ENCODE data around the gene GJC2. TPM values are rescaled to one million over a fixed set of nuclear protein-coding genes. Genes with fewer than 3 reads are reported as not detected.

Gene GJC2
- total RNA-seq, 2 donors from 2014 or later: 0.16 to 0.86 TPM

DNA sequence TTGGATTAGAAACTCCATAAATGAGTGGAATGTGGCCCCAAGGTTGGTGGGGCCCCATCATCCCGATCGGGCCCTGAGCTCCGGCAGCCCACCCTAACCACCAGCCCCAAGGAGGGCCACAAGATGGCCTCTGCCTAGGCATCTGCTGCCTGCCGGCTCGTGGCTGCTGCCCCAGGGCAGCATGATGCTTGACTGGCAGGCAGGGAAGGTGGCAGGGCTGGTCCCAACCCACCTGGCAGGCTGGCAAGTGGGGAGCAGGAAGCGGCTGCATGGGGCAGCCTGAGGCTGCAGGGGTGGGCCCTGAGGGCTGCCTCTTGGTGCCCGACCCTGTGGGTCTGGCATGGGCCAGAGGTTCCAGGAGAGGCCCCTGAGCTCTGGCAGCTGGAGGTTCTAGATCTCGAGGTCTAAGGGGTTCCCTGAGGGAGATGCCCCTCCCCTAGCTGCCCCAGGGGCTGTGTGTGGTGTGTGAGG, 760 bp upstream of the GJC2 start:
- DNase-seq (ENCODE audit: low spot score in 2 of 2): peak in 1 of 2 donors; percentile 53
- H3K27ac Mint-ChIP-seq: no peak overlapping the region
- no peaks in the 10 kb centered on the region for H3K36me3 Mint-ChIP-seq
- ATAC-seq: no peak
- H3K9me3 Mint-ChIP-seq: no peaks in the 10 kb centered on the region

DNA sequence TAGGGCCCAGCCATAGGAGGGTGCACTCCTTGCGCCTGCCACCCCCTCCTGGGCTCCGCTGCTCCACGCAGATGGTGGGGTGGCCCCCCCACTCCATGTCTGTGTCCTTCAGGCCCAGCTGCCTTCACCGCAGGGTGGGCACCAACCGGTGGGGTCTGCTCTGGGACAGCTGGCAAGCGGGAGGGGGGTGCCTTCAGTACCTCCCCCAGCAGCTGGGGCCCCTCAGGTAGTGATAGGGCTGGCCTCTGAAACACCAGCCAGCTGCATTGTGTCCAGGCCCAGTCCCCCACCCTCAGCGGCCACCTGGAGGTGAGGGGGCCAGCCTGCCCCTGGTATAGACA, 360 bp downstream of the GJC2 start:
- Mint-ChIP-seq H3K27ac (no peak overlapping the region), H3K36me3 (no peaks in the 10 kb centered on the region), H3K9me3 (no peaks in the 10 kb centered on the region)
- DNase-seq (ENCODE audit: low spot score in 2 of 2) (peak in 1 of 2 donors; percentile 53), ATAC-seq (no peak)

DNA sequence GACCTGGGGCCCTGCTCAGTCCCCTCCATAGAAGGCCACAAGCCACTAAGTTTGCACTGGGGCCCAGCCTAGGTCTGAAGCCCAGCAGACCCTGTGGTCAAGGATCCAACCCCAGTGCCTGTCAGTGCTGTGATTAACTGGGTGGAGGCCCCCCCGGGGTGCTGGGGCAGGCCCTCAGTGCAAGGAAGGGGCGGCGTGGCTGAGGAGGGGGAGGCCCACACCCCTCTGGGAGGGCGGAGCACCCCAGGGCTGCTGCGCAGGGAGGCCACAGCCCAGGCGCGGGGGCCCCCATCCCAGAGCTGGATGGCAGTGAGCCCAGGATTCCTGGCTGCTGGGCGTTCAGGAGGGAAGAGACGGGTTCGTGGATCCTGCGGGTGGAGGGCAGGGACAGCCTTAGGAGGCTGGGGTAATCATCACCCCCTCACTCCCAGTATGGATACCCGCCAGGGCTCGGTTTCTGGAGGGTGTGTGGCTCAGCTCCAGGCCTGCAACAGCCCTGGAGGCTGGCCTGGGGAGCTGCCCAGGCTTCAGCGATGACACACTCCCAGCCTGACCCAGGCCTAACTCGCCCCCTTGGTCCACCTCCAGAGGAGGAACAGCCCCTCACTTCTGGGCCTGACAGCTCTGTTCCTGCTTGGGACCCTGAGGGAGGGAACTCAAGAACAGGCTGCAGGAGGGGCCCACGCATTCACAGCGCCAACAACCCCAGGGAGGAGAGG, 890 bp downstream of the GJC2 start:
- ATAC-seq (peak in 1 of 2 donors; percentile 9), DNase-seq (ENCODE audit: low spot score in 2 of 2) (peak in 1 of 2 donors; percentile 52)
- H3K36me3 Mint-ChIP-seq: no peaks in the 10 kb centered on the region
- no peaks in the 10 kb centered on the region for H3K9me3 Mint-ChIP-seq
- H3K27ac Mint-ChIP-seq: no peak overlapping the region

DNA sequence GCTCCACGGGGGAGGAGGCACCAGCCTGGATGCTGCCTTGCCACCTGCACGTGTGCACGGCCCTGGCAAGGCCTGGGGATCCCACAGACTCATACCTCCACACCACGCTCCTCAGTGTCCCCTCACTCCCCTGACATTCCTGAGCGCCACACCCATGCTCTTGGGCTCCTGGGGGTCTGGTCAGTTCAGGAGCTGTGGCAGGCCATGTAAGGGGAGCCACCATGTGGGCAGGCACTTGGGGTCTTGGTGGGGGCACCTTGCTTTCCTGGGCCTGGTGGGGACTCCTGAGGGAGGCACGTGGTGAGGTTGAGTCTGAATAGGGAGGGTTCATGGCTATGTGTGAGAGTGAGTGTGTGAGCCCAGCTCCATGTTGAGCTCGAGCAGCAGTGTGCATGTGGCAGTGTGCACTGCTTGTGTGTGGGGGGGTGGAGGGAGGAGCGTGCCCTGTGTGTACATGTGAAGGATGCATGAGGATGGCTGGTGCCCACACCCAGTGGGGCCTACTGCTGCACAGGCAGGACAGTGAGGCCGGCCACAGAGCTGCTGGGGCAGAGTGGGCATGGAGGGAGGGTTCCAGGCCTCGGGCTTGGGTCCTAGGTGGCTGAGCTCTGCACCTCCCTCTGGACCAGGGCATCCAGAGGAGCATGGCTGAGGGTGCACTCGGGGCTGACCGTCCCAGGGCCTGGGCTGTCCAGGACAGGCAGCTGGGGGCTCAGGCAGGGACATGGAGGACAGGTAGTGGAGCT, 1.6 kb downstream of the GJC2 start:
- ATAC-seq: peak in 1 of 2 donors; percentile 8
- DNase-seq (ENCODE audit: low spot score in 2 of 2): no peak
- Mint-ChIP-seq H3K27ac (peak overlapping the region in 1 of 2 donors; percentile 65), H3K9me3 (no peaks in the 10 kb centered on the region), H3K36me3 (no peaks in the 10 kb centered on the region)

DNA sequence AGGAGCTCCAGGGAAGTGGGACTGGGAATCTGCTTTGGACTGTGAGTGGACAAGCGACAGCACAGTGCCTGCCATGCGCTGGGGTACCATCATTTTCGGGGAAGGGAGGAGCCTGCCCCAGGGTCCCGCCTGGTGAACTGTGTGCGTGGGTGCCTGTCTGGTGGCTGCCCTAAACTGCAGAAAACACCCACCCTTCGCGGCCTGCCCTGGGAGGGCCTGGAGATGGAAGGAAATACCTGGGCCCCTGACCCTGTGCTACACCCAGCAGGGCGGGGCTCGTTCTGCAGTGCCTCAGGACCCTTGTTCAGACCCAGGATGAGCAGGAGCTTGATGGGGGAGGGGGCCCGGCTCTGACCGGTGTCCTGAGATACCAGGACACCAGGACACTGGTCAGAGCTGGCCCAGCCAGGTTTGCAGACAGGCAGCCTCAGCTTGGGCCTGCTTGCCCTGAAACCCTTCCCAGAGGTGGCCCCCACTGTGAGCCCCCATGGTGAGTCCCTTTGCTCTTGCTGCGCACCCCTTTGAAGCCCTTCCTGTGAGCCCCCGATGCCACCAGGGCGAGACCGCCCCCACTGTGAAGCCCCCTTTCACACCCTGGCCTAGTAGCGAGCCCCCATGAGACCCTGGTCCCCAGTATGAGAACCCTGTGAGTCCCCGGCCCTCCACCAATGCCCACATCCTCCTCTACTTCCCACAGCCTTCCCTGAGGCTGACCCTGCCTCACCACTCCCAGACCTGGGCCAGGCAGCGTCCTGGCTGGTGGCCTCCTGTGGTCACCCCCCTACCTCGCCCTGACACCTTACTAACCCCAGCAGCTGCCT, 2.6 kb downstream of the GJC2 start:
- Mint-ChIP-seq H3K9me3 (no peaks in the 10 kb centered on the region), H3K27ac (no peak overlapping the region), H3K36me3 (no peaks in the 10 kb centered on the region)
- no peak for ATAC-seq
- no peak for DNase-seq (ENCODE audit: low spot score in 2 of 2)

DNA sequence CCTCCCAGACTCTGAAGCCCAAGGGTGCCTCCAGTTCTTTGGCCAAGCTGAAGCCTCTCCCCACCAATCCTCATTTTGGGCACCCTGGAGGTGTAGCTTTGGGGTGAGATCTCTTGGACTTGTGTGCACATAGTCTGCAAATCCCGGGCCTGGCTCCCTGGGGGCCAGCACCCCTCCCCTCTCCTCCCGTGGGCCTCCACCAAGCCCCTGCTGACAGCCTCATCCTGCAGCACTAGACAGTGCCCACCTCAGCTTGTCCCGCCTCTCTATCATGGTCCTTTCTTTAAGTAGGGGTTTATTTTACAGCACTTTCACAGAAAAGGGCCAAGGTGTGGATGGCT, 3.2 kb downstream of the GJC2 start:
- no peak for ATAC-seq
- Mint-ChIP-seq H3K36me3 (no peaks in the 10 kb centered on the region), H3K9me3 (no peaks in the 10 kb centered on the region), H3K27ac (peak overlapping the region in 1 of 2 donors; percentile 87)
- no peak for DNase-seq (ENCODE audit: low spot score in 2 of 2)

DNA sequence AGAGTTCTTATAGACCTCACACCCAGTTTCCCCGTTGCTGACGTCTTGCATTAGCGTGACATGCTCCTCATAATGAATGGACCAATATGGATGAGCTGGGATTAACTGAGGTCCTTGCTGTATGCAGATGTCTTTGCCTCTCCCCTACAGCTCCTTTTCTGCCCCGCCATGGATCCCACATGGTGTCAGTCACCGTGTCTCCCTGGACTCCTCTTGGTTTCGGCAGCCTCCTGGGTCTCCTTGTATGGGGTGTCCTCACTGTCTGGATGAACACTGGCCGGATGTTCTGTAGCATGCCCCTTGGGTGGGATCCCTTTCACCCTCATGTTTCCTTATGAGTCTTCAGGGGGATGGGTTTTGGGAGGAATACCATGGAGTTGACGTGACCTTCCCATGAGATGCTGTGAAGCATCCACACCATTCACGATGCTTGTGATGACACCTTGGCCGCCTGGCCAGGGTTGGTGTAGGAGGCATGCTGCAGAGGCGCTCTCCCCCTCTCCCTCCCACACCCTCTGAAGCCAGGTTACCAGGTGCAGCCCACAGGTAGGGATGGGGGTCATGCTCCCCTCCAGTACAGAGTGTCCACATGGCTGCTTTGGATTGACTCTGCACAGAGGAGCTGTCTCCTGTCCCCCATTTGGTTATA, 4.4 kb downstream of the GJC2 start:
- Mint-ChIP-seq H3K27ac (peak overlapping the region; percentile 38 to 80), H3K36me3 (no peaks in the 10 kb centered on the region), H3K9me3 (no peaks in the 10 kb centered on the region)
- no peak for DNase-seq (ENCODE audit: low spot score in 2 of 2)
- ATAC-seq: peak in 1 of 2 donors; percentile 14

DNA sequence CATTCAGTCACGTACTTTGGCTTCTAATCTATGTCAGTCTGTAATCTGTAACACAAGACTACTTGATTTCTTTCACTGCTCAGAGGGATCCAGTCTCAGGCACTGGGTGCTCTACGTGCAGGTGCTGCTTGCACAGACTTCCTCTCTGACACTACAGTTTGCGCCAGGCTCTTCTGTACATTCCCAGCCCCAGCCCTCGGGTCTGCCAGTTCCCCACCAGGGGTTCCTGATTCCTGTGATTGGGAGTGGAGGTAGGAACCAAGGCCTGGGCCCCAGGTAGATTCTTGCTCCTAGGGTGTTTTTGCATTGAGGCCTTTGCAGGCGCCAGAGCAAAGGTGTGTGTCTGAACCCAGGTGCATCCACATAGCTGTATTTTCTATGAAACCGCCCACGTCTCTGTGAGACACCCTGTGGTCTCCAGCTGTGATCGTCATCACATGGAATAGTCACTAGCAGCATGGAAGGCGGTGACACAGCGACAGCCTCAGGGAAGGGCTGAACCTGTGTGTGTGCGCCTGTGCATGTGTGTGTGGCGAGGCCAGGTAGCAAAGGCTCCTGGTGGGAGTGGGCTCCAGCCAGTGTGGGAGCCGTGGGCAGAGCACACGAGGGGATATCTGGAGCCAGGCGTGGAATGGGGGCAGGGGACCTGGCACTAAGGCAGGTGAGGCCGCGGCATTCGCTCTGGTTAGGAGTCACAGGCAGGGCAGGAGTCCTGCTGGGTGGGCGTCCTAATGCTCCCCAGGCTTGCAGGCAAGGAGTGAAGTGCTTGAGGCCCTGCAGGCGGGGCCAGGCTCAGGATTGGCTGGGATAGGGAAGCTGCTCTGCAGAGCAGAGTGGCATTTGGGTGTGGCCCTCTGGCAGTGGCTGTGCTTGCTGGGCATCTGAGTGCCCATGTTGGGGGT, 5.2 kb downstream of the GJC2 start:
- ATAC-seq: peak; percentile 53 to 81
- H3K27ac Mint-ChIP-seq: peak overlapping the region; percentile 38 to 80
- no peaks in the 10 kb centered on the region for H3K9me3 Mint-ChIP-seq
- no peak for DNase-seq (ENCODE audit: low spot score in 2 of 2)
- no peaks in the 10 kb centered on the region for H3K36me3 Mint-ChIP-seq

DNA sequence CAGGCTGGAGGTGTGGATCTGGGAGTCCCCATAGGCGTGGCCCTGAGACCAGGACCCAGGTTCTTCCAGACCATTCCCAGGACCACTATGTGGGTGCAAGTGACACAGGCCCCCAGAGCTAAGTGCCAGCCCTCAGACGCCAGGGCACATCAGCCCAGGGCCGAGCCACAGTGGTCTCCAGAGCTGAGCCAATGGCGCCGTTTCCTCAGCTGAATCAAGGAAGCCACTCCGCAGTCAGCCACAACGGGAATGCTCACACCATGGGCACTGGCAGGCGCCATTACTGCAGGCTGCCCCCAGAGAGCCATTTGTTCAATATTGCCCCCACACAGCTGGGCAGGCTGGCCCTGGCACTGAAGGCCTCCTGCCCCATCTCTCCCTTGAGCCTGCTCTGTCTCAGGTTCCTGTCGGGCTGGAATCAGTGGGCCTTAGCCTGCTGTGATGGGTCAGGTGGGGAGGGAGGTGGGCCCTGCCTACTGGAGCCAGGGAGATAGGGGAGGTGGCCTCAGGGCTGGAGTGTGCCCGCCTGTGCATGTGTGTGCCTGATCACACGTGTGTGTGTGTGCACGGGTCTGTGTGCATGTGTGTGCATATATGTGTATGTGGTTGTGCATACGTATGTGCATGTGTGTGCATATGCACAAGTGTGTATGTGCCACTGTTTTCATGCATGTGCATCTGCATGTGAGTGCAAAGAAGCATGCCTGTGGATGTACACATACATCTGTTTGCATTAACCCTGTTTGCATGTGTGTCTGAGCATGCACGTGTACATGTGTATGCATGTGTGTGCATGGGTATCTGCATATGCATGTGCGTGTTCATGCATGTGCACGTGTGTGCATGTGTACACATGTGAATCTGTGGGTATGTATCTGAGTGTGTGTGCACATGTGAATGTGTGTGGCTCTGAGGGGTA, 6.1 kb downstream of the GJC2 start:
- H3K36me3 Mint-ChIP-seq: no peaks in the 10 kb centered on the region
- no peak overlapping the region for H3K27ac Mint-ChIP-seq
- H3K9me3 Mint-ChIP-seq: no peaks in the 10 kb centered on the region
- no peak for DNase-seq (ENCODE audit: low spot score in 2 of 2)
- no peak for ATAC-seq

DNA sequence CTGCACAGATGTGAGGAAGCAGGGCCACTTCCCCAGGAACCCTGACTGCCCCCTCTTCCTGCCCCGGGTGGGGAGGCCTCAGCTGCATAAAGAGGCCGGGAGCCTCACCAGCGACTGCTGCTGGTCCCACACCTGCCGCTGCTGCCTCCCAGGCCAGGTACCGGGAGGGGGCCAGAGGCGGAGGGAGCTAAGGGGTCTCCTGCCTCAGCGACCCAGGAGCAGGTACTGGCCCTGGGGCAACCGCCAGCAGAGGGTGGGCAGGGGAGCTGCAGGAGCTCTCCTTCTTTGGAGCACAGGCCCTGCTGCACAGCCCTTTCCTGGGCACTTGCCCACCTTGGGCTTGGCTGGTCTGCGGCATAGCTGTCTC, 6.8 kb downstream of the GJC2 start:
- ATAC-seq (no peak), DNase-seq (ENCODE audit: low spot score in 2 of 2) (no peak)
- Mint-ChIP-seq H3K27ac (no peak overlapping the region), H3K9me3 (no peaks in the 10 kb centered on the region), H3K36me3 (no peaks in the 10 kb centered on the region)

DNA sequence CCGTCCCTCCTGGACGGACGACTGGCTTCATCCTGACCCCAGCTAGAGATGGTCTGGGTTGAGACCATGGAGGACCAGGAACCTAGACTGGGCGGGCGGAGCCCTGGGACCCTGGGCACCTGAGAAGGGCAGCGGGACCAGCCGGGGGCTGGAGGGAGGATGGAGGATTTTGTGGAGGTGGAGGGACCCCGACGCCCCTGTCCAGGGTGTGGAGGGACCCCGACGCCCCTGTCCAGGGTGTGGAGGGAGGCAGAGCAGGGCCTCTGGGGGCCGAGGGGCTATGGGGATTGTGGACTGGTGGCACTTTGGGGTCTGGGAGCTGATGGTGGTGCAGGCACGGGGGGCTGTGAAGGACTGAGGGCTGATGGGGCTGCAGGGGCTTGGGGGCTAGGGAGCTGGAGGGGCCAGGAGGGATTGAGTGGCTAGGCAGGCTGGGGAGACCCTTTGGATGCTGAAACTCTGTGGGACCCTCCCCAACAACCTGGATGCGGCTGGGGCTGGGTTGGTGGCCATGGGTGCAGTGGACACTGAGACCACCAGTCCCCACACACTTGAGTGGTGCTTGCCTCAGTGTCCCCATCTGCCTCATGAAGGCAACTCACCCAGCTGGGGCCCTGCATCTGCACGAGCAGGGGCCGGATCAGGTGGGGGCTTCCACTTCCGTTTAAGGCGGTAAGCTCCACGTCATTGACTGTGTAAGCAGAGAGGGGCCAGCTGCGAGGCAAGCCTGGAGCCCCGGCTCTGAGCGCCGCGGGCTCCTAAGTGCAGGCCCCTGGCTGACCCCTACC, 7.4 kb downstream of the GJC2 start:
- Mint-ChIP-seq H3K36me3 (no peaks in the 10 kb centered on the region), H3K27ac (no peak overlapping the region), H3K9me3 (no peaks in the 10 kb centered on the region)
- DNase-seq (ENCODE audit: low spot score in 2 of 2): no peak
- ATAC-seq: no peak

DNA sequence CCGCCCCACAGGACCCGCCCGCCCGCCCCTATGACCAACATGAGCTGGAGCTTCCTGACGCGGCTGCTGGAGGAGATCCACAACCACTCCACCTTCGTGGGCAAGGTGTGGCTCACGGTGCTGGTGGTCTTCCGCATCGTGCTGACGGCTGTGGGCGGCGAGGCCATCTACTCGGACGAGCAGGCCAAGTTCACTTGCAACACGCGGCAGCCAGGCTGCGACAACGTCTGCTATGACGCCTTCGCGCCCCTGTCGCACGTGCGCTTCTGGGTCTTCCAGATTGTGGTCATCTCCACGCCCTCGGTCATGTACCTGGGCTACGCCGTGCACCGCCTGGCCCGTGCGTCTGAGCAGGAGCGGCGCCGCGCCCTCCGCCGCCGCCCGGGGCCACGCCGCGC, 8.0 kb downstream of the GJC2 start:
- H3K27ac Mint-ChIP-seq: no peak overlapping the region
- ATAC-seq: no peak

DNA sequence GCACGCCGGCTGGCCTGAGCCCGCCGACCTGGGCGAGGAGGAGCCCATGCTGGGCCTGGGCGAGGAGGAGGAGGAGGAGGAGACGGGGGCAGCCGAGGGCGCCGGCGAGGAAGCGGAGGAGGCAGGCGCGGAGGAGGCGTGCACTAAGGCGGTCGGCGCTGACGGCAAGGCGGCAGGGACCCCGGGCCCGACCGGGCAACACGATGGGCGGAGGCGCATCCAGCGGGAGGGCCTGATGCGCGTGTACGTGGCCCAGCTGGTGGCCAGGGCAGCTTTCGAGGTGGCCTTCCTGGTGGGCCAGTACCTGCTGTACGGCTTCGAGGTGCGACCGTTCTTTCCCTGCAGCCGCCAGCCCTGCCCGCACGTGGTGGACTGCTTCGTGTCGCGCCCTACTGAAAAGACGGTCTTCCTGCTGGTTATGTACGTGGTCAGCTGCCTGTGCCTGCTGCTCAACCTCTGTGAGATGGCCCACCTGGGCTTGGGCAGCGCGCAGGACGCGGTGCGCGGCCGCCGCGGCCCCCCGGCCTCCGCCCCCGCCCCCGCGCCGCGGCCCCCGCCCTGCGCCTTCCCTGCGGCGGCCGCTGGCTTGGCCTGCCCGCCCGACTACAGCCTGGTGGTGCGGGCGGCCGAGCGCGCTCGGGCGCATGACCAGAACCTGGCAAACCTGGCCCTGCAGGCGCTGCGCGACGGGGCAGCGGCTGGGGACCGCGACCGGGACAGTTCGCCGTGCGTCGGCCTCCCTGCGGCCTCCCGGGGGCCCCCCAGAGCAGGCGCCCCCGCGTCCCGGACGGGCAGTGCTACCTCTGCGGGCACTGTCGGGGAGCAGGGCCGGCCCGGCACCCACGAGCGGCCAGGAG, 8.6 kb downstream of the GJC2 start:
- H3K9me3 Mint-ChIP-seq: no peaks in the 10 kb centered on the region

More for the DNA sequence above, 8.0 kb downstream of the GJC2 start:
- Mint-ChIP-seq H3K36me3 (no peaks in the 10 kb centered on the region), H3K9me3 (no peaks in the 10 kb centered on the region)
- DNase-seq (ENCODE audit: low spot score in 2 of 2): no peak

More for the DNA sequence above, 8.6 kb downstream of the GJC2 start:
- Mint-ChIP-seq H3K27ac (no peak overlapping the region), H3K36me3 (no peaks in the 10 kb centered on the region)
- ATAC-seq (no peak), DNase-seq (ENCODE audit: low spot score in 2 of 2) (no peak)

Measured in activated naive CD4-positive, alpha-beta T cell treated with anti-CD3 and anti-CD28 coated beads, Interleukin-2, amount 50 U/mL, for 72 hours (primary cell).